ENCODE data around the gene GFRA1.

The GFRA1 gene

GRCh38 chr10:116049974-116050304, 223.1 kb downstream of the GFRA1 start:
- Histone ChIP-seq H3K9ac (ENCODE audit: low read length) (no peak overlapping the region), H3K27ac (ENCODE audit: low read depth, low read length) (no peak overlapping the region), H3K9me3 (ENCODE audit: insufficient read depth, low read length) (no peaks in the 10 kb centered on the region), H3K9me2 (replicated peaks; ENCODE audit: insufficient read depth, low read length) (no peaks in the 10 kb centered on the region), H3K27me3 (ENCODE audit: low read length) (no peaks in the 10 kb centered on the region), H4K20me1 (ENCODE audit: low read depth, low read length) (no peaks in the 10 kb centered on the region), H3K4me3 (ENCODE audit: insufficient read depth, low read length, poor library complexity, severe bottlenecking) (no peak overlapping the region), H3K4me2 (ENCODE audit: low read depth, low read length, poor library complexity, severe bottlenecking) (no peak overlapping the region), H3K36me3 (ENCODE audit: low read length) (no peaks in the 10 kb centered on the region), H3K79me2 (ENCODE audit: insufficient read depth, low read length) (no peaks in the 10 kb centered on the region), H3F3A (ENCODE audit: insufficient read depth) (no peaks in the 10 kb centered on the region), H2AFZ (ENCODE audit: low read depth, low read length, severe bottlenecking) (no peak overlapping the region)
- TF ChIP-seq CTCF (IDR thresholded peaks at IDR 0.05; ENCODE audit: insufficient read depth, low read length, poor library complexity, severe bottlenecking) (no peak), EZH2phosphoT487 (conservative IDR thresholded peaks at IDR 0.05; ENCODE audit: low read length) (no peak)

- no peaks in the 10 kb centered on the region for H4K20me1 ChIP-seq (ENCODE audit: low read depth, low read length)
- H3K79me2 ChIP-seq (ENCODE audit: insufficient read depth, low read length), result no peaks in the 10 kb centered on the region
- TF ChIP-seq EZH2phosphoT487 (conservative IDR thresholded peaks at IDR 0.05; ENCODE audit: low read length) (no peak), CTCF (IDR thresholded peaks at IDR 0.05; ENCODE audit: insufficient read depth, low read length, poor library complexity, severe bottlenecking) (no peak)
- H2AFZ ChIP-seq (ENCODE audit: low read depth, low read length, severe bottlenecking), result no peak overlapping the region
- no peaks in the 10 kb centered on the region for H3K27me3 ChIP-seq (ENCODE audit: low read length)
- H3K9me2 ChIP-seq (replicated peaks; ENCODE audit: insufficient read depth, low read length), result no peaks in the 10 kb centered on the region
- no peaks in the 10 kb centered on the region for H3F3A ChIP-seq (ENCODE audit: insufficient read depth)
- H3K27ac ChIP-seq (ENCODE audit: low read depth, low read length), result no peak overlapping the region
- no peak overlapping the region for H3K4me2 ChIP-seq (ENCODE audit: low read depth, low read length, poor library complexity, severe bottlenecking)
- H3K9ac ChIP-seq (ENCODE audit: low read length), result no peak overlapping the region
- no peaks in the 10 kb centered on the region for H3K9me3 ChIP-seq (ENCODE audit: insufficient read depth, low read length)
- H3K36me3 ChIP-seq (ENCODE audit: low read length), result no peaks in the 10 kb centered on the region
- no peak overlapping the region for H3K4me3 ChIP-seq (ENCODE audit: insufficient read depth, low read length, poor library complexity, severe bottlenecking)
These were observed 223.6 kb downstream of the GFRA1 start for GRCh38 chr10:116049158-116049973.

- no peak overlapping the region for H3K9ac ChIP-seq (ENCODE audit: low read length)
- H3K4me3 ChIP-seq (ENCODE audit: insufficient read depth, low read length, poor library complexity, severe bottlenecking), result no peak overlapping the region
- H3K9me2 ChIP-seq (replicated peaks; ENCODE audit: insufficient read depth, low read length), result no peaks in the 10 kb centered on the region
- no peaks in the 10 kb centered on the region for H3K9me3 ChIP-seq (ENCODE audit: insufficient read depth, low read length)
- no peaks in the 10 kb centered on the region for H3K36me3 ChIP-seq (ENCODE audit: low read length)
- no peak for TF ChIP-seq CTCF (IDR thresholded peaks at IDR 0.05; ENCODE audit: insufficient read depth, low read length, poor library complexity, severe bottlenecking)
- TF ChIP-seq EZH2phosphoT487 (conservative IDR thresholded peaks at IDR 0.05; ENCODE audit: low read length), result no peak
- H3K27me3 ChIP-seq (ENCODE audit: low read length), result no peaks in the 10 kb centered on the region
- no peaks in the 10 kb centered on the region for H3K79me2 ChIP-seq (ENCODE audit: insufficient read depth, low read length)
- no peaks in the 10 kb centered on the region for H3F3A ChIP-seq (ENCODE audit: insufficient read depth)
- H4K20me1 ChIP-seq (ENCODE audit: low read depth, low read length), result no peaks in the 10 kb centered on the region
- H2AFZ ChIP-seq (ENCODE audit: low read depth, low read length, severe bottlenecking), result no peak overlapping the region
- no peak overlapping the region for H3K27ac ChIP-seq (ENCODE audit: low read depth, low read length)
- H3K4me2 ChIP-seq (ENCODE audit: low read depth, low read length, poor library complexity, severe bottlenecking), result no peak overlapping the region
These were observed 227.3 kb downstream of the GFRA1 start for GRCh38 chr10:116045366-116046356.
